ENCODE data around the gene SCIN.
"Not testable (repeated sequence)": the region's sequence is repeated elsewhere in the genome, so short reads cannot be mapped to it uniquely, and the experiment has no call there.

SCIN gene

GRCh38 chr7:12643001-12643643 lies 72.6 kb downstream of the SCIN start:
- no peak for TF ChIP-seq CTCF (conservative IDR thresholded peaks at IDR 0.05; ENCODE audit: low read depth, low read length)
- no peaks in the 10 kb centered on the region for H3K27me3 ChIP-seq (ENCODE audit: insufficient read depth, low read depth)
- H2AFZ ChIP-seq (ENCODE audit: low read depth): no peak overlapping the region
- no peak overlapping the region for H3K27ac ChIP-seq
- H3K4me1 ChIP-seq (ENCODE audit: low read depth, poor library complexity, severe bottlenecking): peaks cover 7% of the 10 kb centered on the region
- H3K4me3 ChIP-seq (IDR thresholded peaks at IDR 0.05; ENCODE audit: insufficient read depth, low read depth, low read length): no peak overlapping the region
- no peaks in the 10 kb centered on the region for H3K36me3 ChIP-seq (ENCODE audit: insufficient read depth)
- no peaks in the 10 kb centered on the region for H3K79me2 ChIP-seq (ENCODE audit: insufficient read depth, low read depth)
- no peaks in the 10 kb centered on the region for H4K20me1 ChIP-seq (ENCODE audit: insufficient read depth)
- H3K9ac ChIP-seq: no peak overlapping the region
- H3K4me2 ChIP-seq: no peak overlapping the region

DNA sequence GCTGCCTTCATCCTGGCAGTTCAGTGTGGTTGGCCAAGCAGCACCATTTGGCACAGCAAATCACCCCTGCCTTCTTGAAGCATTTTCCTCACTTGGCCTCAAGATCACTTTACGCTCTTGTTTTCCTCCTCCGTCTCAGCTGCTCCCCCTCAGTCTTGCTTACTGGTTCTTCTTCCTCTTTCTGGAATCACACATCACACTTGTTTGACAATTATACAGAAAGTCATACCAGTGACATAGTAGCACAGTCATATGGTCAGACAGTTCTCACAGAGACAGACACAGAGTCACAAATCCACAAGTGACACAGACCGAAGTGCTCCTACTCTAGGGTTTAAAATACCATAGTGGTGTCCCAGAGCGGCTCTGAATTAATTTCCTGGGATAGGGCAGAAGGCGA lies 73.1 kb downstream of the SCIN start:
- Histone ChIP-seq H4K20me1 (ENCODE audit: insufficient read depth) (no peaks in the 10 kb centered on the region), H3K79me2 (ENCODE audit: insufficient read depth, low read depth) (no peaks in the 10 kb centered on the region), H3K4me1 (ENCODE audit: low read depth, poor library complexity, severe bottlenecking) (peaks cover 2% of the 10 kb centered on the region), H3K9ac (no peak overlapping the region), H3K27ac (no peak overlapping the region), H3K4me2 (no peak overlapping the region), H2AFZ (ENCODE audit: low read depth) (no peak overlapping the region), H3K27me3 (ENCODE audit: insufficient read depth, low read depth) (no peaks in the 10 kb centered on the region), H3K36me3 (ENCODE audit: insufficient read depth) (no peaks in the 10 kb centered on the region), H3K4me3 (IDR thresholded peaks at IDR 0.05; ENCODE audit: insufficient read depth, low read depth, low read length) (no peak overlapping the region)
- no peak for TF ChIP-seq CTCF (conservative IDR thresholded peaks at IDR 0.05; ENCODE audit: low read depth, low read length)

DNA sequence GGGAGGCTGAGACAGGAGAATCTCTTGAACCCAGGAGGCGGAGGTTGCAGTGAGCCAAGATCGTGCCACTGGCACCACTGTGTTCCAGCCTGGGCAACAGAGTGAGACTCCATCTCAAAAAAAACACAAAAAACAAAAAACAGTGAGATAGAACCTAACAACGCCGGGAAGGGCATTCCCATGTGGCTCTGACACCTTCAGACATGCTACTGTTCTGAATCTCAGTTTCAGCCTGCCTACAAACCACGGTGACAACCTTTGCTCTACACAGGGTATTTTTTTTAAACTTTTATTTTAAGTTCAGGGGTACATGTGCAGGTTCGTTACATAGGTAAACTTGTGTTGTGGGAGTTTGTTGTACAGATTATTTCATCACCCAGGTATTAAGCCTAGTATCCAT lies 74.7 kb downstream of the SCIN start:
- not testable (repeated sequence) for H3K27me3 ChIP-seq (ENCODE audit: insufficient read depth, low read depth); H3K4me3 ChIP-seq (IDR thresholded peaks at IDR 0.05; ENCODE audit: insufficient read depth, low read depth, low read length); H3K9ac ChIP-seq; H3K4me1 ChIP-seq (ENCODE audit: low read depth, poor library complexity, severe bottlenecking); H2AFZ ChIP-seq (ENCODE audit: low read depth); H3K36me3 ChIP-seq (ENCODE audit: insufficient read depth); H4K20me1 ChIP-seq (ENCODE audit: insufficient read depth); H3K79me2 ChIP-seq (ENCODE audit: insufficient read depth, low read depth); H3K27ac ChIP-seq; H3K4me2 ChIP-seq

GRCh38 chr7:12646139-12646538 lies 75.6 kb downstream of the SCIN start:
- no peak for TF ChIP-seq CTCF (conservative IDR thresholded peaks at IDR 0.05; ENCODE audit: low read depth, low read length)
- Histone ChIP-seq H3K27me3 (ENCODE audit: insufficient read depth, low read depth) (no peaks in the 10 kb centered on the region), H4K20me1 (ENCODE audit: insufficient read depth) (no peaks in the 10 kb centered on the region), H2AFZ (ENCODE audit: low read depth) (no peak overlapping the region), H3K36me3 (ENCODE audit: insufficient read depth) (no peaks in the 10 kb centered on the region), H3K27ac (no peak overlapping the region), H3K9ac (no peak overlapping the region), H3K4me3 (IDR thresholded peaks at IDR 0.05; ENCODE audit: insufficient read depth, low read depth, low read length) (no peak overlapping the region), H3K79me2 (ENCODE audit: insufficient read depth, low read depth) (no peaks in the 10 kb centered on the region), H3K4me2 (no peak overlapping the region), H3K4me1 (ENCODE audit: low read depth, poor library complexity, severe bottlenecking) (no peaks in the 10 kb centered on the region)

GRCh38 chr7:12647364-12648219 lies 77.1 kb downstream of the SCIN start:
- no peaks in the 10 kb centered on the region for H3K79me2 ChIP-seq (ENCODE audit: insufficient read depth, low read depth)
- H2AFZ ChIP-seq (ENCODE audit: low read depth): no peak overlapping the region
- H3K27me3 ChIP-seq (ENCODE audit: insufficient read depth, low read depth): no peaks in the 10 kb centered on the region
- H3K36me3 ChIP-seq (ENCODE audit: insufficient read depth): no peaks in the 10 kb centered on the region
- H3K9ac ChIP-seq: no peak overlapping the region
- no peaks in the 10 kb centered on the region for H4K20me1 ChIP-seq (ENCODE audit: insufficient read depth)
- H3K4me2 ChIP-seq: no peak overlapping the region
- TF ChIP-seq CTCF (conservative IDR thresholded peaks at IDR 0.05; ENCODE audit: low read depth, low read length): no peak
- no peak overlapping the region for H3K27ac ChIP-seq
- no peak overlapping the region for H3K4me3 ChIP-seq (IDR thresholded peaks at IDR 0.05; ENCODE audit: insufficient read depth, low read depth, low read length)
- H3K4me1 ChIP-seq (ENCODE audit: low read depth, poor library complexity, severe bottlenecking): no peaks in the 10 kb centered on the region
